ENCODE results near the gene CILP. TPM values are rescaled to one million over a fixed set of nuclear protein-coding genes. Genes with fewer than 3 reads are reported as not detected.
"Not testable (repeated sequence)": the region's sequence is repeated elsewhere in the genome, so short reads cannot be mapped to it uniquely, and the experiment has no call there.

Gene CILP
- total RNA-seq, 2 donors from 2014 or later: 2.2 to 32.0 TPM

DNA sequence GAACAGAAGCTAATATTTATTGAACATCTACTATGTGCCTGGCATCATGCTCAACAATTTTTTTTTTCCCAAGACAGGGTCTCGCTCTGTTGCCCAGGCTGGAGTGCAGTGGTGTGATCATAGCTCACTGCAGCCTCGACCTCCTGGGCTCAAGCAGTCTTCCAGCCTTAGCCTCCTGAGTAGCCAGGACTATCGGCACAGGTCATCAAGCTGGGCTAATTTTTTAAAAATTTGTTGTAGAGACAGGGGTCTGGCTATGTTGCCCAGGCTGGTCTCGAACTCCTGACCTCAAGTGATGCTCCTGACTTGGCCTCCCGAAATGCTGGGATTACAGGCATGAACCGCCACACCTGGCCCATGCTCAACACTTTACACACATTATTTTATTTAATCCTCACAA is 35.7 kb upstream of the CILP start:
- H3K36me3 ChIP-seq: no peaks in the 10 kb centered on the region
- peak overlapping the region in 1 of 2 donors; percentile 82 for H3K27ac ChIP-seq
- H3K4me3 ChIP-seq: no peak overlapping the region
- DNase-seq (ENCODE audit: low spot score): no peak
- no peaks in the 10 kb centered on the region for H3K27me3 ChIP-seq
- peaks cover 0 to 27% of the 10 kb centered on the region in 2 donors for H3K4me1 ChIP-seq
- TF ChIP-seq, protein P1, sequence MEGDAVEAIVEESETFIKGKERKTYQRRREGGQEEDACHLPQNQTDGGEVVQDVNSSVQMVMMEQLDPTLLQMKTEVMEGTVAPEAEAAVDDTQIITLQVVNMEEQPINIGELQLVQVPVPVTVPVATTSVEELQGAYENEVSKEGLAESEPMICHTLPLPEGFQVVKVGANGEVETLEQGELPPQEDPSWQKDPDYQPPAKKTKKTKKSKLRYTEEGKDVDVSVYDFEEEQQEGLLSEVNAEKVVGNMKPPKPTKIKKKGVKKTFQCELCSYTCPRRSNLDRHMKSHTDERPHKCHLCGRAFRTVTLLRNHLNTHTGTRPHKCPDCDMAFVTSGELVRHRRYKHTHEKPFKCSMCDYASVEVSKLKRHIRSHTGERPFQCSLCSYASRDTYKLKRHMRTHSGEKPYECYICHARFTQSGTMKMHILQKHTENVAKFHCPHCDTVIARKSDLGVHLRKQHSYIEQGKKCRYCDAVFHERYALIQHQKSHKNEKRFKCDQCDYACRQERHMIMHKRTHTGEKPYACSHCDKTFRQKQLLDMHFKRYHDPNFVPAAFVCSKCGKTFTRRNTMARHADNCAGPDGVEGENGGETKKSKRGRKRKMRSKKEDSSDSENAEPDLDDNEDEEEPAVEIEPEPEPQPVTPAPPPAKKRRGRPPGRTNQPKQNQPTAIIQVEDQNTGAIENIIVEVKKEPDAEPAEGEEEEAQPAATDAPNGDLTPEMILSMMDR (IDR thresholded peaks at IDR 0.05): no peak
- H3K9me3 ChIP-seq: no peaks in the 10 kb centered on the region

- Histone ChIP-seq H3K27ac (peak overlapping the region; percentile 77 to 82), H3K27me3 (no peaks in the 10 kb centered on the region), H3K4me3 (no peak overlapping the region), H3K9me3 (no peaks in the 10 kb centered on the region), H3K36me3 (no peaks in the 10 kb centered on the region), H3K4me1 (peaks cover 0 to 27% of the 10 kb centered on the region in 2 donors)
- TF ChIP-seq, protein P1 (IDR thresholded peaks at IDR 0.05): no peak
- no peak for DNase-seq (ENCODE audit: low spot score)
Observed at GRCh38 chr15:65246026-65246714, 34.9 kb upstream of the CILP start.

DNA sequence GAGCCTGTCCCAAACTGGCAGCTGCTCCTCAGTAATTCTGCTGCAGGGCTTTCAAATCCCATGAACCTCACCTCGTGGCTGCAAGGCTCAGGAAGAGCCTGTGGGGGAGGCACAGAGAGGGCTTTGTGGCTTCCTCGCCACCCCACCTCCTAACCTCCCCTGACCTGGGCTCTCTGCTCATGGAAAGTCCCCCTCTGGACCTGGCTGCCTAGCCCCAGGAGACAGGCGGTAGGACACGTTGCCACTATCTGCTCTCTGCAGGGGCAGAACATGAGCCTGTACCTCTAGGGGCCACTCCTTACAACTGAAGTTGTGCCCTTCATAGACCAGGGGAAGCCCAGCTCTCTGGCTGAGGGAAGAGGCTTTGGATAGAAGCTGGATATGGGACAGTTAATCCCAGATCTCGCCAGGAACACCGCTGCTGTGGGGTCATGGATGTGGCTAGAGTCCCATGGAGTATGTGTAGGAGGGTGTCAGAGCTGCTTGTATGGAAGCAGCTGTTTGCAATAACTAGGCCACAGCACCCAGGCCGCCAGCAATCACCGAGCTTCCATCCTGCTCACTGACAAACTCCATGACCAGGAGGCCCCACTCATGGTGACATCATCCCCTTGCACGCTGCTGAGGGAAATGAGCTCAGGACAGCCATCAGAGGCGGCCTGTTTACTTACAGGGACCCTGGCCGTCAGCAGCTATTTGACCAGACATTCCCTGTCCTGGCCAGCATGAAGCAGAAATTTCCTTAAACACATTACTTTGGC is 34.0 kb upstream of the CILP start:
- Histone ChIP-seq H3K27ac (peak overlapping the region; percentile 77 to 82), H3K27me3 (no peaks in the 10 kb centered on the region), H3K36me3 (no peaks in the 10 kb centered on the region), H3K4me3 (no peak overlapping the region), H3K9me3 (no peaks in the 10 kb centered on the region), H3K4me1 (peaks cover 0 to 27% of the 10 kb centered on the region in 2 donors)
- TF ChIP-seq, protein P1 (IDR thresholded peaks at IDR 0.05): no peak
- peak; percentile 81 for DNase-seq (ENCODE audit: low spot score)

GRCh38 chr15:65244638-65245037 is 33.4 kb upstream of the CILP start:
- Histone ChIP-seq H3K27ac (peak overlapping the region; percentile 77 to 82), H3K4me1 (peaks cover 0 to 26% of the 10 kb centered on the region in 2 donors), H3K27me3 (no peaks in the 10 kb centered on the region), H3K4me3 (no peak overlapping the region), H3K36me3 (no peaks in the 10 kb centered on the region), H3K9me3 (no peaks in the 10 kb centered on the region)
- TF ChIP-seq, protein P1 (IDR thresholded peaks at IDR 0.05): no peak
- no peak for DNase-seq (ENCODE audit: low spot score)

GRCh38 chr15:65236443-65236842 is 25.2 kb upstream of the CILP start:
- DNase-seq (ENCODE audit: low spot score); H3K4me1 ChIP-seq; H3K27ac ChIP-seq; H3K9me3 ChIP-seq; H3K36me3 ChIP-seq; H3K27me3 ChIP-seq; H3K4me3 ChIP-seq: not testable (repeated sequence)

DNA sequence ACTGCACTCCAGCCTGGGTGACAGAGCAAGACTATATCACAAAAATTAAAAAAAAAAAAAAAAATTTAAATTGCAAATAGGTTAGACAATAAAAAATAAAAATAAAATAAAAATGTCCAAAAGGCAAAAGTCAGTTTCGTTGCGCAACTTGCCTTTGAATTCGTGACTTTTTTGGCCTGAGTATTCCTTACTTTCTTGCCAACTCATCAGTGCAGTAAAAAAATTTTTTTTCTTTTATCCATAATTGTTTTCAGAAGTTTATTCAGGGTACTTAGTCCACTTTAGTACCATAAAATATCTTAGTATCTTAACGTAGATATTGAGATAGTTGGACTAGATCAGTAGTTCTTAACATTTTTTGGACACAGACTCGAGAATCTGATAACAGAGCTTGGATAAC is 22.4 kb upstream of the CILP start:
- no peak for DNase-seq (ENCODE audit: low spot score)
- TF ChIP-seq, protein P1 (IDR thresholded peaks at IDR 0.05): no peak
- H3K27me3 ChIP-seq: no peaks in the 10 kb centered on the region
- no peaks in the 10 kb centered on the region for H3K4me1 ChIP-seq
- no peak overlapping the region for H3K27ac ChIP-seq
- no peaks in the 10 kb centered on the region for H3K36me3 ChIP-seq
- H3K4me3 ChIP-seq: no peak overlapping the region
- no peaks in the 10 kb centered on the region for H3K9me3 ChIP-seq

All from right atrium auricular region (tissue), 2 donors.